Endothelial cell of umbilical vein (primary cell): ENCODE results near the gene SMIM12. TPM values are rescaled to one million over a fixed set of nuclear protein-coding genes. Genes with fewer than 3 reads are reported as not detected.

Experiments
- BruUV-seq: library from RNA; stranded (reverse); fragments of 400-500 nt; replicated peaks from 2 replicates; lab custom pipeline; 2021; lab: Mats Ljungman, UMichigan
- CTCF ChIA-PET: fragments of 300-600, 350-600 bp; sonication (Branson Sonifier 250); formaldehyde crosslinking; loops from one replicate; lab custom pipeline; 2021; ENCODE audit warnings: antibody characterized with exemption, inconsistent platforms; lab: Charles Lee
- POLR2A ChIA-PET: fragments of 300-600, 350-600 bp; sonication (Branson Sonifier 250); formaldehyde crosslinking; loops from one replicate; lab custom pipeline; 2021; ENCODE audit warnings: antibody characterized with exemption, inconsistent platforms; lab: Charles Lee
- DNase-seq: peaks from one replicate; pipeline ENCODE4 v3.0.0-alpha.2; 2011; ENCODE audit warnings: low read depth, low spot score
- FAIRE-seq: peaks from 2 replicates; lab custom pipeline; 2011; peaks lifted over from hg19 to GRCh38; lab: Jason Lieb, UNC
- H2AFZ ChIP-seq: 2 replicates; pipeline ENCODE4 v1.6.0; 2012; ENCODE audit warnings: low read depth, low read length, control low read depth, inconsistent platforms
- H3K27ac ChIP-seq: 2 replicates; pipeline ENCODE4 v1.5.1; 2011; ENCODE audit warnings: low read depth, mild to moderate bottlenecking, control low read depth, low read length, moderate library complexity; ENCODE audit not compliant: insufficient read depth
- H3K27me3 ChIP-seq, 2 experiments: 2 replicates each; pipeline versions ENCODE4 v1.6.0 to v1.6.1; 2011; ENCODE audit warnings: low read length in 2 of 2, mixed read lengths in 1 of 2; ENCODE audit not compliant: control insufficient read depth in 2 of 2, insufficient read depth in 2 of 2
- H3K36me3 ChIP-seq, 2 experiments: 2 replicates in 1 of 2; 3 replicates in 1 of 2; pipeline ENCODE4 v1.5.1; 2011; ENCODE audit warnings: low read length in 2 of 2, mild to moderate bottlenecking in 1 of 2, moderate library complexity in 1 of 2; ENCODE audit not compliant: control insufficient read depth in 2 of 2, insufficient read depth in 2 of 2; ENCODE audit errors: extremely low read depth in 1 of 2
- H3K4me1 ChIP-seq: 3 replicates; pipeline ENCODE4 v1.5.1; 2011; ENCODE audit warnings: mild to moderate bottlenecking, low read length; ENCODE audit not compliant: control insufficient read depth, insufficient read depth; ENCODE audit errors: extremely low read depth
- H3K4me2 ChIP-seq: 2 replicates; pipeline ENCODE4 v1.6.1; 2011; ENCODE audit warnings: low read length, control low read depth, mixed read lengths; ENCODE audit not compliant: insufficient read depth
- H3K4me3 ChIP-seq, 3 experiments: fragments of 200-600 bp in 1 of 3; sonication (generic), shearing (Covaris generic) in 1 of 3; replicated peaks in 1 of 3; 2 replicates each; pipeline ENCODE4 v1.5.1; 2011 to 2016; ENCODE audit warnings: control low read depth in 3 of 3, low read length in 3 of 3, mild to moderate bottlenecking in 2 of 3, inconsistent platforms in 1 of 3, low read depth in 1 of 3, moderate library complexity in 1 of 3; ENCODE audit not compliant: insufficient read depth in 1 of 3
- H3K79me2 ChIP-seq: 2 replicates; pipeline ENCODE4 v1.6.0; 2012; ENCODE audit warnings: low read length, inconsistent platforms; ENCODE audit not compliant: control insufficient read depth, insufficient read depth
- H3K9ac ChIP-seq: replicated peaks from 2 replicates; pipeline ENCODE3; 2011; ENCODE audit warnings: low read length, control low read depth; ENCODE audit not compliant: insufficient read depth; ENCODE audit errors: extremely low read depth
- H3K9me1 ChIP-seq: replicated peaks from 3 replicates; pipeline ENCODE4 v1.6.0; 2011; ENCODE audit warnings: mild to moderate bottlenecking, low read length; ENCODE audit not compliant: control insufficient read depth, insufficient read depth; ENCODE audit errors: extremely low read depth
- H3K9me3 ChIP-seq: replicated peaks from 2 replicates; pipeline ENCODE4 v1.5.1; 2012; ENCODE audit warnings: low read length, inconsistent platforms; ENCODE audit not compliant: control insufficient read depth, insufficient read depth
- H4K20me1 ChIP-seq: replicated peaks from 2 replicates; pipeline ENCODE3; 2011; ENCODE audit warnings: mild to moderate bottlenecking, low read length; ENCODE audit not compliant: control insufficient read depth, insufficient read depth; ENCODE audit errors: extremely low read depth
- EZH2 ChIP-seq: IDR thresholded peaks from 2 replicates; pipeline ENCODE4 v1.6.1; 2012; ENCODE audit warnings: borderline replicate concordance, low read depth, mild to moderate bottlenecking, moderate library complexity, low read length, inconsistent platforms; ENCODE audit not compliant: severe bottlenecking
- FOS ChIP-seq: IDR thresholded peaks from 2 replicates; pipeline ENCODE4 v1.6.1; 2011; ENCODE audit warnings: mild to moderate bottlenecking, low read length, moderate library complexity, borderline replicate concordance; ENCODE audit not compliant: insufficient read depth
- JUN ChIP-seq: IDR thresholded peaks from 2 replicates; pipeline ENCODE4 v1.6.1; 2011; ENCODE audit warnings: borderline replicate concordance, low read depth; ENCODE audit not compliant: insufficient read length, insufficient read depth
- MAX ChIP-seq: IDR thresholded peaks from 2 replicates; pipeline ENCODE4 v1.6.1; 2011; ENCODE audit not compliant: insufficient read depth, insufficient read length
- MYC ChIP-seq: IDR thresholded peaks from one replicate; pipeline ENCODE4 v1.6.1; 2011; ENCODE audit warnings: mild to moderate bottlenecking, low read depth, low read length
- POLR2AphosphoS5 ChIP-seq: IDR thresholded peaks from 2 replicates; pipeline ENCODE4 v1.6.1; 2012; ENCODE audit warnings: low read depth, mild to moderate bottlenecking, control low read depth, low read length, moderate library complexity; ENCODE audit not compliant: insufficient read depth
- dilution Hi-C: fragments of 300-500 bp; cut with MboI; formaldehyde crosslinking; loops from one replicate; pipeline ENCODE4 v1.15.0; 2019; ENCODE audit warnings: low sequenced_read_pairs; ENCODE audit not compliant: extremely low pct_ligation_motif_present
- intact Hi-C: fragments of 100-400 bp; cut with micrococcal nuclease; formaldehyde crosslinking; loops from one replicate; pipeline ENCODE4 v1.10.0; 2022
- polyA plus RNA-seq, 4 experiments: library from polyadenylated mRNA; depleted of rRNA in 3 of 4; stranded (reverse) in 3 of 4; unstranded in 1 of 4; fragments of >200 nt; gene quantifications; 2 replicates each; pipeline versions ENCODE4 v1.2.1 to v1.2.3, GENCODE V29; 2011 to 2012; ENCODE audit warnings: missing spikeins in 1 of 4
- total RNA-seq: library from RNA; stranded (reverse); gene quantifications from 2 replicates; pipeline ENCODE4 v1.2.3, GENCODE V29; 2021
- TF ChIP-seq, protein P1 (sequence below), 2 donors: IDR thresholded peaks; 1 replicate in 1 of 2; 2 replicates in 1 of 2; pipeline ENCODE4 v1.5.1; 2011; ENCODE audit warnings: low read length in 2 of 2, mild to moderate bottlenecking in 2 of 2, moderate library complexity in 2 of 2, control low read depth in 1 of 2, inconsistent platforms in 1 of 2, low read depth in 1 of 2; ENCODE audit not compliant: insufficient read depth in 1 of 2; ENCODE audit errors: extremely low read depth in 1 of 2

SMIM12 gene
- total and polyA plus RNA-seq, 2 donors (not counting 3 experiments of a cell fraction or from before 2014, with no cell fraction given): 66.2 to 85.9 TPM

- Histone ChIP-seq H4K20me1 (no peaks in the 10 kb centered on the region), H3K9me1 (no peaks in the 10 kb centered on the region), H3K36me3 (no peaks in the 10 kb centered on the region), H3K9me3 (no peaks in the 10 kb centered on the region), H3K9ac (no peak overlapping the region), H3K79me2 (no peaks in the 10 kb centered on the region), H3K27me3 (no peaks in the 10 kb centered on the region), H3K4me1 (no peaks in the 10 kb centered on the region), H3K4me2 (no peak overlapping the region), H3K4me3 (no peak overlapping the region), H3K27ac (no peak overlapping the region), H2AFZ (no peak overlapping the region)
- no TSS peak for BruUV-seq
- DNase-seq: no peak
- CTCF ChIA-PET: no interaction called here
- dilution Hi-C loops (no loop called here), intact Hi-C loops (no loop called here)
- FAIRE-seq: no peak
- POLR2A ChIA-PET: no interaction called here
- no peak for TF ChIP-seq POLR2AphosphoS5
- TF ChIP-seq JUN: no peak
- no peak for TF ChIP-seq EZH2
- TF ChIP-seq FOS: no peak
- no peak for TF ChIP-seq MYC
- TF ChIP-seq, protein P1, sequence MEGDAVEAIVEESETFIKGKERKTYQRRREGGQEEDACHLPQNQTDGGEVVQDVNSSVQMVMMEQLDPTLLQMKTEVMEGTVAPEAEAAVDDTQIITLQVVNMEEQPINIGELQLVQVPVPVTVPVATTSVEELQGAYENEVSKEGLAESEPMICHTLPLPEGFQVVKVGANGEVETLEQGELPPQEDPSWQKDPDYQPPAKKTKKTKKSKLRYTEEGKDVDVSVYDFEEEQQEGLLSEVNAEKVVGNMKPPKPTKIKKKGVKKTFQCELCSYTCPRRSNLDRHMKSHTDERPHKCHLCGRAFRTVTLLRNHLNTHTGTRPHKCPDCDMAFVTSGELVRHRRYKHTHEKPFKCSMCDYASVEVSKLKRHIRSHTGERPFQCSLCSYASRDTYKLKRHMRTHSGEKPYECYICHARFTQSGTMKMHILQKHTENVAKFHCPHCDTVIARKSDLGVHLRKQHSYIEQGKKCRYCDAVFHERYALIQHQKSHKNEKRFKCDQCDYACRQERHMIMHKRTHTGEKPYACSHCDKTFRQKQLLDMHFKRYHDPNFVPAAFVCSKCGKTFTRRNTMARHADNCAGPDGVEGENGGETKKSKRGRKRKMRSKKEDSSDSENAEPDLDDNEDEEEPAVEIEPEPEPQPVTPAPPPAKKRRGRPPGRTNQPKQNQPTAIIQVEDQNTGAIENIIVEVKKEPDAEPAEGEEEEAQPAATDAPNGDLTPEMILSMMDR (IDR thresholded peaks at IDR 0.05; ENCODE audit: extremely low read depth in 1 of 2, insufficient read depth in 1 of 2, low read depth in 1 of 2, low read length in 2 of 2): no peak
- no peak for TF ChIP-seq MAX
Measured at GRCh38 chr1:34899471-34899870, 39.9 kb upstream of the SMIM12 start.
